HG03378 (cell line): Measurements from ENCODE around the gene TM7SF2.

ENCODE experiments used
- ATAC-seq: cut with Tn5 transposase; IDR thresholded peaks from one replicate; pipeline ENCODE4 v1.9.1; 2021; ENCODE audit warnings: mild to moderate bottlenecking, moderate library complexity; ENCODE audit not compliant: unreplicated experiment

TM7SF2 gene

DNA sequence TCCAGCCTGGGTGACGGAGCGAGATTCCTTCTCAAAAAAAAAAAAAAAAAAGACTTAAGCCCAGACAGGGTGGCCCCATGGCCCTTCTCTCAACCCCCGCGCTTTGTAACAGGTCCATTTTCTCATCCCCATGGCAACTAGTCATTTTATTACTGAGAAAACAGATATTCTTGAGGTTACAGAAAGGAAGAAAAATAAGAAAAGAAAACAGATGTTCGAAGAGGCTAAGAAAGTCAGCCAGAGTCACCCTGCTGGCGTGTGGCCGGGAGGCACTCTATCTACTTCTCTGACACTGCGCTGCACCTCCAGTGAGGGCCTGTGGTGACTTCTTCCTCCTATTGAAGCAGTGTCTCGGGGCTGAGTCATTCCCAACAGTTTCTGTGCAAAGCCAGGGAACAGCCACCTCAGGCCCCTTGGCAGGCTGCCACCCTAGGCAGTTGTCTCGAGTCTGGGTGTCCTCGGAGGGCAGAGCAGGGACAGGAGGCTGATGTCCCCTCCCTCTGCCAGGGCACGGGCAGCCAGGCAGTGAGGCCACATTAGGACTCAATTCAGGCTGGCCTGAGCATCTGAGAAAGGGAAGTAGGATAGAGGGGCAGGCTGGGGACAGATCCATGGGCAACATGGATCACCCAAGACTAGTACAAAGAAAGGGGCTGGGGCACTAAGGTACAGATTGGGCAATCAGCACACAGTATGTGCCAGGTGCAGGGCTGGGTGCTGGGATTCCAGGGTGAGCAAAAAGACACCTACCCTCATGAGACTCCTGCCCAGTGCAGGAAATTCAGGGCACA lies 39.0 kb downstream of the TM7SF2 start:
- ATAC-seq = no peak

DNA sequence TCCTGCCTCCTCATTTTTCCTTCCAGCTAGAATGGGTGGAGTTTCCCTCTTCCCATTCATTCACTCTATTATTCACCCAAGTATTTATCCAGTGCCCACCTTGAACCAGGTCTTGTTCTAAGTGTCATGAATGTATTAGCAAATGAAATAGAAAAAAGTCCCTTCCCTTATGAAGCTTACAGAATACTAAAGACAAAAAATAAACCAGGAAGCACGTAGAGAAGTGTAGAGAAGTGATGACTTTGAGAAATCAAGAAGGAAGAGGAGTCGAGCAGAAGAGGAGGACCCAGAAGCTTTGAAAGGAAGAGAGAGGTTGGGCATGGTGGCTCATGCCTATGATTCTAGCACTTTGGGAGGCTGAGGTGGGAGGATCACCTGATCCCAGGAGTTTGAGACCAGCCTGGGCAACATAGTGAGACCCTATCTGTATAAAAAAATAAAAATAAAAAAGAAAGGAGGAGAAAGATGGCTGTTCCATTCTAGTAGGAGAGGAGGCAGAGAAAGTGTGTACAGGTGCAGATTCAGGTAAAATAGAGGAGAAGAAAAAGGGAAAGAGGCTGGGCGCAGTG lies 39.7 kb downstream of the TM7SF2 start:
- no peak for ATAC-seq

DNA sequence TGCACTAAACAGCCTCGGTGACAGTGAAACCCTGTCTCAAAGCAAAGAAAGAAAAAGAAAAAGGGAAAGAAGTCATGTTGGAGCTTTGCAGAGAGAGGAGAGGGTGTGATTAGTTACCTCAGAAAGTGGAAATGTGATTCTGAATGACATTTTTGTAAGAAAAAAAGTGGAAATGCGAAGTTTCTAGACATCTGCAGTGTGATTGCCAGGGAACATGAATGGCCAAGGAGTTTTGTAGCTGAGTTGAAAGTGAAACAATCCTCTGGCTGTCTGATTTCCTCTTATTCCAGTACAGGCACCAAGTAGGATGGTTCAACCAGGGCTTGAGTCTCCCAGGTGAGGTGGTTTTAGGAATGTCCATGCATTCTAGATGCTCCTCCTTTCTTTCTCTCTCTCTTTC lies 40.5 kb downstream of the TM7SF2 start:
- ATAC-seq = no peak

DNA sequence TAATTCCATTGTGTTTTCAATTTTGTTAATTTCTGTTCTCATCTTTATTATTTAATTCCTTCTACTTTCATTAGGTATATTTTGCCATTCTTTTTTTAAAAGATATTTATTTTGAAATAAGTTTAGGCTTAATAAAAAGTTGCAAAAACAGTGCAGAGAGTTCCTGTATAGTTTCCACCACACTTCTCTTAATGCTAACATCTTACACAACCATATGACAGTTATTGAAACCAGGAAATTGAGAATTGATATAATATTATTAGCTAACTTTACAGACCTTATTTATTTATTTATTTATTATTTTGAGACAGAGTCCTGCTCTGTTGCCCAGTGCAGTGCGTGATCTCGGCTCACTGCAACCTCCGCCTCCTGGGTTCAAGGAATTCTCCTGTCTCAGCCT lies 44.6 kb downstream of the TM7SF2 start:
- ATAC-seq = no peak

GRCh38 chr11:65156926-65157325 lies 45.3 kb downstream of the TM7SF2 start:
- no peak for ATAC-seq

DNA sequence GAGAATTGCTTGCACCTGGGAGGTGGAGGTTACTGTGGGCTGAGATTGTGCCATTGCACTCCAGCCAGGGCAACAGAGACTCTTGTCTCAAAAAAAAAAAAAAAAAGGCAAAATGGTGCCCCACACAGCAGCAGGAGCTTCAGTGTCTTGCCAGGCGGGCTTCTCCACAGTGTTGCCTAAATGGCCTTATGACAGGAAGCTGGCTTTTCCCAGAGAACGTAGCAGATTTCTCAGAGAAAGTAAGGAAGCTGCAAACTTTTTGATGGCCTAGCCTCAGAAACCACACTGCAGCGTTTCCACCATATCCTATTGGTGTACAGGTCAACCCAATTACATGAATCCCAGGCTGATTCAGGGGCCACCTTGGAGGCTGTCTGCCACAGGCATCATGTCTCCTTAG lies 45.7 kb downstream of the TM7SF2 start:
- no peak for ATAC-seq

DNA sequence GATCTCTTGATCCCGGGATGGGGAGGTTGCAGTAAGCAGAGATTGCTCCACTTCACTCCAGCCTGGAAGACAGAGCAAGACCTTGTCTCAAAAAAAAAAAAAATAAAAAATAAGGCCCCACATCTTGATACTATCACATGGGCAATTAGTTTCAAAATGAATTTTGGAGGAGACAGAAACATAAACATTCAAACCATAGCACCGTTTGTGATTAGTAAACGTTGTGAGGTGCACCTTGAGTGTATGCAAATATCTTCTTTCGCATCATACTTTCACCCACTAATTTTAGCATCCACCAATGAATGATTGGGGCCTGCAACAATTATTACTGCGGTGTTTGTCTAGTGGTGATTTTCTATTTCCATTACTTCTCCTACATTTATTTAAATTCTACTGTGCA lies 47.3 kb downstream of the TM7SF2 start:
- peak; percentile 73 for ATAC-seq

DNA sequence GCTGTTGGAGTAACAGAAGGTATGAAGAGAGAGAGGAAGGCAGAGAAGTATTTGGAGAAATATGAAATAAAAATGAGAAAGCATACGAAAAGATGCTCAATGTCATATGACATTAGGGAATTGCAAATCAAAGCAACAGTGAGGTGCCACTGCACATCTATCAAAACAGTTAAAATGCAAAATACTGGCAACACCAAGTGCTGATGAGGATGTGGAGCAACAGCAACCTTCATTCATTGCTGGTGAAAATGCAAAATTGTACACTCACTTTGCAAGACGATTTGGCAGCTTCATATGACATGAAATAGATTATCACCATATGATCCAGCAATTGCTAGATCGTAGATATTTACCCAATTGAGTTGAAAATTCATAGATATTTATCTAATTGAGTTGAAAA lies 49.0 kb downstream of the TM7SF2 start:
- ATAC-seq = no peak

DNA sequence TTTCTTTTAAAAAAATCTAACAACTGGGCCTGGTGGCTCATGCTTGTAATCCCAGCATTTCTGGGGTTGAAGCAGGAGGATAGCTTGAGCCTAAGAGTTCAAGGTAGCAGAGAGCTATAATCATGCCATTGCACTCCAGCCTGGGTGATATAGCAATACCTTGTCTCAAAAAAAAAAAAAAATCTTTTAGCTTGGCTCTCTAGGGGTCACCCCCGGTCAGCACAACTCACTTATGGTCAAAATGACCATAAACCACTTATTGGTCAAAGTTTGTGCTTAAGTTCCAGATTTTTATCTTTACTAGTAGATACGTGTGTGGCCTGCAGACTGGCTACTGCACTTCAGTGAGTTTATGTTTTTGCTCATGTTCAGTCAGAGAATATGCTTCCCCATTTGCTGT lies 52.0 kb downstream of the TM7SF2 start:
- no peak for ATAC-seq
